ENCODE measurements around the gene NLGN2. TPM values are rescaled to one million over a fixed set of nuclear protein-coding genes. Genes with fewer than 3 reads are reported as not detected.

Gene NLGN2
- total RNA-seq, 1 experiment from 2014 or later: 70.2 TPM

DNA sequence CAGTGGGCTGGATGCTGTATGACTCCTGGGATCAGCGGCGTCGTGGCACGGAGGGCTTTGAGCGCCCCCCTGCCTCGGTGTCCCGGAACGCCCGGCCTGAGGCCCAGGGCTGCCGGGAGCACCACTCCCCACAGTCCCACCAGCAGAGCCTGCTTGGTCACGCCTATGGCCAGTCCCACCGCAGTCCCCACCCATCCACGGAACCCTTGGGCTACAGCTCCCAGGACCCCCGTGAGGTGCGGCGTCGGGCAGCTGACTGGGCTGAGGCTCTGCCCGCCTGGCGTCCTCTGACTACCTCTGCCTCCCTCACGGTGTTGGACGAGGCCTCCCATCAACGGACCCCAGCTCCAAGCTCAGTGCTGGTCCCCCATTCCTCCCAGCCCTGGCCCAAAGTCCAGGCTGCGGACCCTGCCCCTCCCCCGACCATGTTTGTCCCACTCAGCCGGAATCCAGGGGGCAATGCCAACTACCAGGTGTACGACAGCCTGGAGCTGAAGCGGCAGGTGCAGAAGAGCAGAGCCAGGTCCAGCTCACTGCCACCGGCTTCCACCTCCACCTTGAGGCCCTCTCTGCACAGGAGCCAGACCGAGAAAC is 19.3 kb downstream of the NLGN2 start:
- no peak overlapping the region for H2BK5ac ChIP-seq (ENCODE audit: insufficient read length, low read length)
- H3K18ac ChIP-seq (ENCODE audit: insufficient read length, low read depth, low read length): no peak overlapping the region
- Mint-ChIP-seq H3K4me3 (no peak overlapping the region), H3K27ac (no peak overlapping the region), H3K4me1 (no peaks in the 10 kb centered on the region), H3K9me3 (no peaks in the 10 kb centered on the region; a peak in 1 of 5 replicates), H3K36me3 (ENCODE audit: insufficient read depth in 1 of 3, low read depth in 3 of 3) (no peaks in the 10 kb centered on the region), H3K27me3 (ENCODE audit: low read depth) (peaks cover 13% of the 10 kb centered on the region)
- no peak overlapping the region for H3K4ac ChIP-seq (ENCODE audit: low read depth, low read length)
- WGBS (ENCODE audit: extremely low coverage, insufficient read length, low lambda C conversion rate): no CpG with 5 or more reads among the region's 29 CpGs
- no peak overlapping the region for H2BK12ac ChIP-seq (ENCODE audit: insufficient read length, low read depth, low read length)
- no peak overlapping the region; the same call in 1 of the 2 replicates for H3K14ac ChIP-seq (ENCODE audit: insufficient read depth, low read length)
- no peak overlapping the region for H2BK20ac ChIP-seq (ENCODE audit: low read depth, low read length, poor library complexity, severe bottlenecking)
- no peak overlapping the region for H3K27ac ChIP-seq (ENCODE audit: insufficient read length, low read depth, low read length)
- no peak overlapping the region for H4K8ac ChIP-seq (replicated peaks; ENCODE audit: insufficient read length, low read depth, low read length)
- no peaks in the 10 kb centered on the region for H3K9me3 ChIP-seq (ENCODE audit: control insufficient read depth, low read depth, low read length)
- no peak overlapping the region for H3K9ac ChIP-seq (ENCODE audit: extremely low read depth, insufficient read length, low read length)
- no peak overlapping the region for H3K4me2 ChIP-seq (ENCODE audit: insufficient read depth, insufficient read length, low read length)
- H2BK120ac ChIP-seq (ENCODE audit: low read depth, low read length, poor library complexity, severe bottlenecking): no peak overlapping the region
- no peak overlapping the region for H2AFZ ChIP-seq (ENCODE audit: low read length)
- no peaks in the 10 kb centered on the region for H3K23me2 ChIP-seq (ENCODE audit: insufficient read length, low read depth, low read length, poor library complexity, severe bottlenecking)
- no peak overlapping the region for H4K91ac ChIP-seq (ENCODE audit: insufficient read length, low read depth, low read length)
- no peak overlapping the region for H3K23ac ChIP-seq (ENCODE audit: insufficient read length, low read depth, low read length)
- no peak overlapping the region for H3K56ac ChIP-seq (ENCODE audit: insufficient read length, low read depth, low read length)
- H3K79me2 ChIP-seq (ENCODE audit: insufficient read depth, low read length): no peaks in the 10 kb centered on the region
- no peaks in the 10 kb centered on the region for H4K20me1 ChIP-seq (ENCODE audit: control insufficient read depth, insufficient read depth, insufficient read length)
- no peak overlapping the region for H4K5ac ChIP-seq (ENCODE audit: insufficient read length, low read depth, low read length)
- no peak overlapping the region for H2AK5ac ChIP-seq (ENCODE audit: insufficient read length, low read length)
- H3K27me3 ChIP-seq (ENCODE audit: insufficient read depth, low read length): no peaks in the 10 kb centered on the region; the same call in 1 of the 2 replicates
- TF ChIP-seq, protein P1, sequence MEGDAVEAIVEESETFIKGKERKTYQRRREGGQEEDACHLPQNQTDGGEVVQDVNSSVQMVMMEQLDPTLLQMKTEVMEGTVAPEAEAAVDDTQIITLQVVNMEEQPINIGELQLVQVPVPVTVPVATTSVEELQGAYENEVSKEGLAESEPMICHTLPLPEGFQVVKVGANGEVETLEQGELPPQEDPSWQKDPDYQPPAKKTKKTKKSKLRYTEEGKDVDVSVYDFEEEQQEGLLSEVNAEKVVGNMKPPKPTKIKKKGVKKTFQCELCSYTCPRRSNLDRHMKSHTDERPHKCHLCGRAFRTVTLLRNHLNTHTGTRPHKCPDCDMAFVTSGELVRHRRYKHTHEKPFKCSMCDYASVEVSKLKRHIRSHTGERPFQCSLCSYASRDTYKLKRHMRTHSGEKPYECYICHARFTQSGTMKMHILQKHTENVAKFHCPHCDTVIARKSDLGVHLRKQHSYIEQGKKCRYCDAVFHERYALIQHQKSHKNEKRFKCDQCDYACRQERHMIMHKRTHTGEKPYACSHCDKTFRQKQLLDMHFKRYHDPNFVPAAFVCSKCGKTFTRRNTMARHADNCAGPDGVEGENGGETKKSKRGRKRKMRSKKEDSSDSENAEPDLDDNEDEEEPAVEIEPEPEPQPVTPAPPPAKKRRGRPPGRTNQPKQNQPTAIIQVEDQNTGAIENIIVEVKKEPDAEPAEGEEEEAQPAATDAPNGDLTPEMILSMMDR (conservative IDR thresholded peaks at IDR 0.05): no peak
- no peaks in the 10 kb centered on the region for H3K79me1 ChIP-seq (ENCODE audit: insufficient read depth, low read depth, low read length, poor library complexity, severe bottlenecking)
- no peaks in the 10 kb centered on the region for H3K4me1 ChIP-seq (ENCODE audit: insufficient read depth, low read length)
- no peak overlapping the region for H2BK15ac ChIP-seq (ENCODE audit: low read depth, low read length)
- H3T11ph ChIP-seq (ENCODE audit: low read length): no peak overlapping the region
- DNase-seq: no peak
